B cell (primary cell): ENCODE data around the gene AUTS2.

Experiments
- CTCF ChIP-seq: fragments of 200-600 bp; IDR thresholded peaks from one replicate; pipeline ENCODE4 v1.8.0; 2022; ENCODE audit warnings: antibody characterized with exemption, mild to moderate bottlenecking
- EZH2 ChIP-seq: IDR thresholded peaks from 2 replicates; pipeline ENCODE4 v1.6.1; 2012; ENCODE audit warnings: borderline replicate concordance, low read depth, mild to moderate bottlenecking, moderate library complexity, low read length; ENCODE audit not compliant: insufficient read depth, poor library complexity, severe bottlenecking

DNA sequence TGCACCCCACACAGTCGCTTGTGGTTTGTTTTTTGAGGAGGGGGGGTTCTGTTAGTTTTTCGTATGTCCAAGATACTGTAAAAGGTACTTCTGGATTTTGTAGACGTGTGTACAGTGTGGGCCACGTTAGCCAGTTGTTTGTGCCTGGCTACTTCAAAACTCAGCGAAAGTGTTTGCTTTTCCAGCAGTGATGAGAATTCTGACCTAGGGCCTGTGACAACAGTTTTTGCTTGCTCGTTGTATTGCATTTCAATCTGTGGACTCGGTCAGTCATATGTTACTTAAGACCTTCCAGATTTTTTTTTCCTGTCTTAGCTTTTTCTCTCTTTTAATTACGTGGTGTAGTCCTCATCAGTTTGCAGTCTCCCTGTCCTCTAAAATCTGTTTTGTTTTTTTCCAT lies 1194.8 kb downstream of the AUTS2 start:
- TF ChIP-seq CTCF: no peak
- TF ChIP-seq EZH2: no peak
